ENCODE measurements around the gene BCKDHA. TPM values are rescaled to one million over a fixed set of nuclear protein-coding genes. Genes with fewer than 3 reads are reported as not detected.

The BCKDHA gene
- total RNA-seq = 34.8 and 47.7 TPM in 2 replicates

GRCh38 chr19:41397086-41398049, at the start of gene BCKDHA, which contains the start of gene EXOSC5:
Gene BCKDHA (plus strand): TSS chr19:41397818. CDS start chr19:41397828, 10 bp downstream.
Gene EXOSC5 (minus strand): TSS chr19:41397359. CDS start chr19:41397328, 31 bp downstream.

DNA sequence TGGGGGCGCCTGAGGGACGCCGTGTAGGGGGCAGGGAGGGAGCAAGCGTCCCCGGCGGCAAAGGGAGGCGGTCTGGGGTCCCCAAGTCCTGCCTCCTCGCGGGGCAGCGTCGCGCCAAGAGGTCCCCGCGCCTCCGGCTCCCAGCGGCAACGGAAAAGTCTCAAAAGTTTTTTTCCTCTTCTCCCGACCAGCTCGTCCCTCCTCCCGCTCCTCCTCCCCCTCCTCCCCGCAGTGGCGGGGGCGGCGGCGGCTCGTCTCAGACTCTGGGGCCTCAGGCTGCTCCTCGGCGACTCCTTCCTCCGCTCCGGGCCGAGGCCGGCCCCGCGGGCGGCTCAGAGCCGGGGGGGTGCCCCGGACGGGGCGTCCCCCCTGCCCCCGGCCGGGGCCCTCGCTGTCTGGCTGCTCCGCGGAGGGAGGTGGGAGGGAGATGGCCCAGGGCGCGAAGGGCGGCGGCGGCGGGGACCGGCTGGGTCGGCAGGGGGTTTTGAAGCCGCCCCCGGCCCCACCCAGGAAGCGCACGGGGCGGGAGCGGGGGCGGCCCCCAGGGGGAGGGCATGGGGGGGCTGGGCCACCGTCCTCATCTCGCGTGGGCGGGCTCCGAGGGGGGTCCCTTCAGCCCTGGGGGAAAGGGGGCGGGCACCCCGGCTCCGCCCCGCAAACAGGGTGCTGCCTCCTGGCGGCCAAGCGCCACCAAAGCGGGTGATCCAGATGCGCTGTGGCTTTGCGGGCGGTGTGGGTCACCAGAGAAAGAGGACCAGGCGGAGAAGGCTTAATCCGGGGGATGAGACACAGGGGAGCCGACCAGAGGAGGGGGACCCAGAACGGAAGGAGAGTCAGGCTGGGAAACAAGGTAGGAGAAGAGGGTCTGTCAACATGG, 43.9 kb upstream of the BCKDHA start, which contains the start of gene TGFB1:
Gene TGFB1, minus strand, starts transcription at position 457 of the 877 bp plus-strand sequence. CDS start 878 bp downstream, outside the sequence.

GRCh38 chr19:41363753-41364523, 33.7 kb upstream of the BCKDHA start, which contains the start of gene B9D2:
Gene B9D2 (minus strand): TSS chr19:41364149. CDS start chr19:41363519, 630 bp downstream.

GRCh38 chr19:41376241-41376997, 21.2 kb upstream of the BCKDHA start, which contains the start of gene TMEM91:
Gene TMEM91 (plus strand): TSS chr19:41376533. CDS start chr19:41378310, 1,777 bp downstream.

GRCh38 chr19:41426952-41427646, 29.5 kb downstream of the BCKDHA start, which contains the start of gene B3GNT8:
Gene B3GNT8 (minus strand): TSS chr19:41427374. CDS start chr19:41426778, 596 bp downstream.

DNA sequence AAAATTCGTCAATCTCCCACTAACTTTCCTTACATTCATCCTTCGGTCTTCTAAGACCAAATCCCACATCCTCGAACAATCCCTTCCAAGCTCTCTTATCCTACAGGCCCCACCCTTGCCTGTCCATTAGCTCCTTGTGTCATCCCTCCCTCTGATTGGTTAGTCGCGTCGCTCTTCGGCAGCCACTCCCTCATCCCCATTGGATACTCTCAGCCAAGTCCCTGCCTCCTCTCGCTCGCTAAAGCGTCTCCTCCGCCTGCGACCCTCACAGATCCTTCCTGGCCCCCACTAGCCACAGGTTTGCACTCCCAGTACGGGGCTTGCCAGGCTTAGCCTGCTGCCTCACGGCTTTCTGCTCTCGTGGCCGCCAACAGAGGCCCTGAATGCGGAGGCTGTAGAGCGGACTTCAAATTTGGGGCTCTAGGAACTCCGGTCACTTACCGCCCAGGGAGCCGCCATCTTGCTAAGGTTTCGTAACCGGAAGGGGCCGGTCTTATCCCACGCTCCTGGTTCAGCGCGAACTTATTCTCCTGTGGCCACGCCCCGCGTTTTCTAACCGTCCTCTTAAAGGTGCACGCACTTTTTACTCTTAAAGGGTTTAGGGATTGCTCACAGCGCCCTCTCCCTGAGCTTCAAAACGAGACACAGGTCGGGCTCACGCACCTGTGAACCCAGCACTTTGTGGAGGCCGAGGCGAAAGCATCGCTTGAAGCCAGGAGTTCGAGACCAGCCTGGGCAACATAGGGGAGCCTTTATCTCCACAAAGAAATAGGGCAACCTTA, 42.0 kb downstream of the BCKDHA start, which contains the start of gene DMAC2:
Gene DMAC2, minus strand, starts transcription at position 472 of the 782 bp plus-strand sequence. Its CDS starts 13 bp downstream, at position 459.

GRCh38 chr19:41442473-41443355, 45.1 kb downstream of the BCKDHA start, which contains the start of gene ERICH4:
Gene ERICH4 (plus strand): TSS chr19:41443156. CDS start chr19:41443170, 14 bp downstream.

Other genes starting within 250 kb of the BCKDHA start
- 0.65 TPM in 1 of 2 replicates, not detected in the other for gene CYP2S1, start 204.6 kb upstream of the BCKDHA start, total RNA-seq
- gene AXL, start 178.6 kb upstream of the BCKDHA start, total RNA-seq = 141 and 148 TPM in 2 replicates
- gene HNRNPUL1, start 133.4 kb upstream of the BCKDHA start, total RNA-seq = 102 and 107 TPM in 2 replicates
- 6.5 and 8.7 TPM in 2 replicates for gene CCDC97, start 87.6 kb upstream of the BCKDHA start, total RNA-seq
- 24.7 and 38.9 TPM in 2 replicates for gene TGFB1, start 43.9 kb upstream of the BCKDHA start, total RNA-seq
- 2.9 and 3.7 TPM in 2 replicates for gene B9D2, start 33.7 kb upstream of the BCKDHA start, total RNA-seq
- gene TMEM91, start 21.3 kb upstream of the BCKDHA start, total RNA-seq = 10.2 and 16.6 TPM in 2 replicates
- 17.7 and 31.6 TPM in 2 replicates for gene EXOSC5, start 459 bp upstream of the BCKDHA start, total RNA-seq
- 1.8 and 7.6 TPM in 2 replicates for gene B3GNT8, start 29.6 kb downstream of the BCKDHA start, total RNA-seq
- gene DMAC2, start 42.1 kb downstream of the BCKDHA start, total RNA-seq = 31.8 and 46.6 TPM in 2 replicates
- gene ERICH4, start 45.3 kb downstream of the BCKDHA start, total RNA-seq = not detected in 2 replicates
- gene CEACAM21, start 178.3 kb downstream of the BCKDHA start, total RNA-seq = not detected in 2 replicates
- gene CEACAM4, start 229.3 kb downstream of the BCKDHA start, total RNA-seq = not detected in 2 replicates

Data from cardiac atrium fibroblast (primary cell).